ENCODE results near the gene TRIM9.

The TRIM9 gene

DNA sequence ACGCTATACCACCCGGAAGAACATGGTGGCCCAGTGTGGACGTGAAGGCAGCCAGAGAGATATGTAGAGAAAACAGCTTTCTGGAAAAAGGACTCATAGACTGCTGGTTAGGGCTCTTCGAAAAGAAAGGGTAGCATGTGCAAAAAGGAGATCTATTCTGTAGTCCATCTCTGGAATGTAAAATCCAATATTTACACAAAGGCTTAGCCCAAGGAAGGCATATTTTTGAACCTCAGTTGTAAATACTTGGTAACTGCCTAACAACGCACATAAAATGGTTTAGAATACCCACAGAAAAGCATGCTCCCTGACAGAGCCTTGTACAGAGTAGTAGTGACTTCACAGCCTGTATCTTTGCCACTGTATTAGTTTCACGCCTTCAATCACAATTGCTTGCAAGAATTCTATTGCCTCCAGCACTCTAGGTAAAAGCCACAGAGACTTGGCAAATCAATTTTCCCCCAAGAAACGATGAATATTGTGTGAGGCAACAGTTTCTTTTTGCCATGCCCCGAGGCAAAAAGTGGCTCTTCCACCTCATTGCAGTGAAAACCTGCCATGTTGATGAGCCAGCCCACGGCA is 59.2 kb downstream of the TRIM9 start:
- Histone ChIP-seq H3K27me3 (ENCODE audit: control insufficient read depth in 5 of 5, insufficient read depth in 4 of 5, low read length in 5 of 5) (no peaks in the 10 kb centered on the region), H3K4me3 (ENCODE audit: low read depth in 1 of 5, low read length in 5 of 5) (no peak overlapping the region), H3K9me3 (ENCODE audit: control insufficient read depth in 5 of 5, low read length in 5 of 5) (peaks cover 0 to 3% (median 0%) of the 10 kb centered on the region in 5 donors), H3K9ac (ENCODE audit: low read length in 5 of 5) (no peak overlapping the region), H3K4me1 (ENCODE audit: control insufficient read depth in 5 of 5, insufficient read depth in 5 of 5, low read length in 5 of 5) (no peaks in the 10 kb centered on the region), H3K36me3 (ENCODE audit: control insufficient read depth in 5 of 5, insufficient read depth in 5 of 5, low read length in 5 of 5) (no peaks in the 10 kb centered on the region), H3K27ac (ENCODE audit: low read depth, low read length) (no peak overlapping the region)

GRCh38 chr14:51028851-51029754 is 65.8 kb downstream of the TRIM9 start:
- no peak overlapping the region for H3K4me3 ChIP-seq (ENCODE audit: low read depth in 1 of 5, low read length in 5 of 5)
- H3K36me3 ChIP-seq (ENCODE audit: control insufficient read depth in 5 of 5, insufficient read depth in 5 of 5, low read length in 5 of 5), result no peaks in the 10 kb centered on the region
- H3K4me1 ChIP-seq (ENCODE audit: control insufficient read depth in 5 of 5, insufficient read depth in 5 of 5, low read length in 5 of 5), result no peaks in the 10 kb centered on the region
- H3K27me3 ChIP-seq (ENCODE audit: control insufficient read depth in 5 of 5, insufficient read depth in 4 of 5, low read length in 5 of 5), result no peaks in the 10 kb centered on the region
- no peak overlapping the region for H3K9ac ChIP-seq (ENCODE audit: low read length in 5 of 5)
- H3K9me3 ChIP-seq (ENCODE audit: control insufficient read depth in 5 of 5, low read length in 5 of 5), result no peaks in the 10 kb centered on the region
- no peak overlapping the region for H3K27ac ChIP-seq (ENCODE audit: low read depth, low read length)

DNA sequence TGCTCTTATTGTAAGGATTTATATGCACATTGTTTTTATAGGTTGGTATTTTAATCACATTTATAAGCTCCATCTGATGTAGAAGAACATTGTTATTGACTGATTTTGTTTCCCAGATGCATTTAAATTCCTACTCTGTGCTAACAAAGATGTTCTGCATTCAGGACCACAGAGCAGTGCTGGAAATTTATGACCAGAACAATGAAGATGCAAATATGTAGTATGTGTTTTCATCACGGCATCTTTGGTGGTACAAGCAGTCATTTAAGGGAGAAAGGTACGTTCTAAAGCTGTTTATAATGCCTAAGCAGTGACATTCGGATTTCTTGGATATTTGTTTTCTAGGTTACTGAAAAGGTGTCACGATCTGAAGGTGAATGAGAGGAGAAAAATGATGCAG is 66.5 kb downstream of the TRIM9 start:
- H3K27me3 ChIP-seq (ENCODE audit: control insufficient read depth in 5 of 5, insufficient read depth in 4 of 5, low read length in 5 of 5), result no peaks in the 10 kb centered on the region
- H3K9me3 ChIP-seq (ENCODE audit: control insufficient read depth in 5 of 5, low read length in 5 of 5), result no peaks in the 10 kb centered on the region
- no peak overlapping the region for H3K9ac ChIP-seq (ENCODE audit: low read length in 5 of 5)
- no peak overlapping the region for H3K4me3 ChIP-seq (ENCODE audit: low read depth in 1 of 5, low read length in 5 of 5)
- no peak overlapping the region for H3K27ac ChIP-seq (ENCODE audit: low read depth, low read length)
- no peaks in the 10 kb centered on the region for H3K4me1 ChIP-seq (ENCODE audit: control insufficient read depth in 5 of 5, insufficient read depth in 5 of 5, low read length in 5 of 5)
- H3K36me3 ChIP-seq (ENCODE audit: control insufficient read depth in 5 of 5, insufficient read depth in 5 of 5, low read length in 5 of 5), result no peaks in the 10 kb centered on the region

GRCh38 chr14:51024377-51024776 is 70.5 kb downstream of the TRIM9 start:
- Histone ChIP-seq H3K4me1 (ENCODE audit: control insufficient read depth in 5 of 5, insufficient read depth in 5 of 5, low read length in 5 of 5) (no peaks in the 10 kb centered on the region), H3K4me3 (ENCODE audit: low read depth in 1 of 5, low read length in 5 of 5) (no peak overlapping the region), H3K27me3 (ENCODE audit: control insufficient read depth in 5 of 5, insufficient read depth in 4 of 5, low read length in 5 of 5) (no peaks in the 10 kb centered on the region), H3K9me3 (ENCODE audit: control insufficient read depth in 5 of 5, low read length in 5 of 5) (no peaks in the 10 kb centered on the region), H3K27ac (ENCODE audit: low read depth, low read length) (no peak overlapping the region), H3K9ac (ENCODE audit: low read length in 5 of 5) (no peak overlapping the region), H3K36me3 (ENCODE audit: control insufficient read depth in 5 of 5, insufficient read depth in 5 of 5, low read length in 5 of 5) (no peaks in the 10 kb centered on the region)

DNA sequence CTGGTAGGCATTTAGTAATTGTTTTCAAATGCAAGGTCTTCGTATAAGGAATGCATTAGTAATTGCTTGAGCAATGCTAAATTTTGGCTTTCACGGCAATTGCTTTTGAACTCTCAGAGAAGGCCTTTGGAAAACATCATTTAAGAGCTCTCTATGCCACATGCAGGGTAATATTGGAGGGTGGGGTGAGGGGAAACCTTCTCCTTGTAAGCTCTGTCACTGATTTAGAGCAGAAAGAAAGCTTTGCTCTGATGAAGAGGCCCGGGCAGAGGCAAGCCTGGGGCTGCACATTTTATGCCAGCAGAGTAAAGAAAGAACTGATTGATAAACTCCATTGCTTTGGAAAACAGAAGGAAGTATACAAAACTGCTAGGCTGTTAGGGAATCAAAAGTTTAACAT is 70.9 kb downstream of the TRIM9 start:
- Histone ChIP-seq H3K9ac (ENCODE audit: low read length in 5 of 5) (no peak overlapping the region), H3K9me3 (ENCODE audit: control insufficient read depth in 5 of 5, low read length in 5 of 5) (no peaks in the 10 kb centered on the region), H3K4me3 (ENCODE audit: low read depth in 1 of 5, low read length in 5 of 5) (no peak overlapping the region), H3K27me3 (ENCODE audit: control insufficient read depth in 5 of 5, insufficient read depth in 4 of 5, low read length in 5 of 5) (no peaks in the 10 kb centered on the region), H3K36me3 (ENCODE audit: control insufficient read depth in 5 of 5, insufficient read depth in 5 of 5, low read length in 5 of 5) (no peaks in the 10 kb centered on the region), H3K27ac (ENCODE audit: low read depth, low read length) (no peak overlapping the region), H3K4me1 (ENCODE audit: control insufficient read depth in 5 of 5, insufficient read depth in 5 of 5, low read length in 5 of 5) (no peaks in the 10 kb centered on the region)

DNA sequence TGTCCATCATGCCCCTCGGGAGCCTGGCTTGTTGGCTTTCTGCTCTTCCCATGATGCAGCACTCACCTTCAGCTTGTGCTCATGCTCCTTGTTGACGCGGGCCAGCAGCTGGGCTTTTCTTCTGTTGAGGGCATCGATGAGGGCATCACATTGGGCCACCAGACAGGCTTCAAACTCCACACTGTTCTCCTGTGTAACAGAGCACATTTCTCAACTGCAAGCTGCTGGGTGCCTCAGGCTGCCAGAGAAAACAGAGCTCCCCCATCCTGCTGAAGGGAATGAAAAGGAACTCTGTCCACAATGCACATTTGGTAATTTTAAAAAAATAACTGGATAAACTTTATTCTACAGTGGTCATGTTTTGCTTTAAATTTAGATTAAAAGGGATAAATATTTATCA is 72.1 kb downstream of the TRIM9 start:
- H3K9me3 ChIP-seq (ENCODE audit: control insufficient read depth in 5 of 5, low read length in 5 of 5), result no peaks in the 10 kb centered on the region
- no peak overlapping the region for H3K27ac ChIP-seq (ENCODE audit: low read depth, low read length)
- no peak overlapping the region for H3K4me3 ChIP-seq (ENCODE audit: low read depth in 1 of 5, low read length in 5 of 5)
- H3K9ac ChIP-seq (ENCODE audit: low read length in 5 of 5), result no peak overlapping the region
- no peaks in the 10 kb centered on the region for H3K36me3 ChIP-seq (ENCODE audit: control insufficient read depth in 5 of 5, insufficient read depth in 5 of 5, low read length in 5 of 5)
- no peaks in the 10 kb centered on the region for H3K4me1 ChIP-seq (ENCODE audit: control insufficient read depth in 5 of 5, insufficient read depth in 5 of 5, low read length in 5 of 5)
- H3K27me3 ChIP-seq (ENCODE audit: control insufficient read depth in 5 of 5, insufficient read depth in 4 of 5, low read length in 5 of 5), result no peaks in the 10 kb centered on the region

DNA sequence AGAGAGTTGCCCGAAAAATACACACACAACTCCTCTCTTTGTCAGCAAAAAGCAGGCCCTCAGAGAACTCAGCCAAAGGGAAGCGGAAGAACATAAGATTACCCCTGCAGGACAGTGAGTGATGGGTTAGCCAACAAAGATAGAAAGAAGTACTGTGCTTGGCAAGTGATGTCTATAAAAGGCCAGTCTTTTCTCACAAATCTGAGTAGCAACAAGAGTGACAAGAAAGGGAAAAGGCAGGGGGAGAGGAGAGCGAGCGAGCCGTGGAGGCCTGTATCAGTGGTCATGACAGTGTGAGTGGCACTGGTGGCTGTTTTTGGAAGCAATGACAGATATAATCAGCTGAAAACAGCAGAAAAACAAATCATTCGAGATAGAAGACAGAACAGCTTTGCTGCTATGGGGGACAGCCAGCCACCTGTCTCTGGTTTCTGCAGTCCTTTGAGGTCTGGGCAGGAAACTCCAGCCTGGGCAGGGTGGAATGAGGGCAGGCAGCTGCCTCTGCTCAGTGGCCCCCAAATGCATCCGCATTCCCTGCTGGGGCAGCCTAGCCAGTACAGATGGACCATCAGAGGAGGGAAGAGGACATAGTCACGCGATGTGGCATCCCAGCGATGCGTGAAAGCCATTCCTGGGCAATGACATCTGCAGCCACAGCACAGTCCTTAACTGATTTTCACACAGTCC is 74.7 kb downstream of the TRIM9 start:
- no peaks in the 10 kb centered on the region for H3K27me3 ChIP-seq (ENCODE audit: control insufficient read depth in 5 of 5, insufficient read depth in 4 of 5, low read length in 5 of 5)
- no peaks in the 10 kb centered on the region for H3K9me3 ChIP-seq (ENCODE audit: control insufficient read depth in 5 of 5, low read length in 5 of 5)
- no peak overlapping the region for H3K27ac ChIP-seq (ENCODE audit: low read depth, low read length)
- no peaks in the 10 kb centered on the region for H3K4me1 ChIP-seq (ENCODE audit: control insufficient read depth in 5 of 5, insufficient read depth in 5 of 5, low read length in 5 of 5)
- no peaks in the 10 kb centered on the region for H3K36me3 ChIP-seq (ENCODE audit: control insufficient read depth in 5 of 5, insufficient read depth in 5 of 5, low read length in 5 of 5)
- H3K4me3 ChIP-seq (ENCODE audit: low read depth in 1 of 5, low read length in 5 of 5), result no peak overlapping the region
- H3K9ac ChIP-seq (ENCODE audit: low read length in 5 of 5), result no peak overlapping the region

GRCh38 chr14:51019089-51019488 is 75.8 kb downstream of the TRIM9 start:
- H3K4me3 ChIP-seq (ENCODE audit: low read depth in 1 of 5, low read length in 5 of 5), result no peak overlapping the region
- no peak overlapping the region for H3K27ac ChIP-seq (ENCODE audit: low read depth, low read length)
- H3K27me3 ChIP-seq (ENCODE audit: control insufficient read depth in 5 of 5, insufficient read depth in 4 of 5, low read length in 5 of 5), result no peaks in the 10 kb centered on the region
- H3K36me3 ChIP-seq (ENCODE audit: control insufficient read depth in 5 of 5, insufficient read depth in 5 of 5, low read length in 5 of 5), result no peaks in the 10 kb centered on the region
- H3K9ac ChIP-seq (ENCODE audit: low read length in 5 of 5), result no peak overlapping the region
- no peaks in the 10 kb centered on the region for H3K4me1 ChIP-seq (ENCODE audit: control insufficient read depth in 5 of 5, insufficient read depth in 5 of 5, low read length in 5 of 5)
- H3K9me3 ChIP-seq (ENCODE audit: control insufficient read depth in 5 of 5, low read length in 5 of 5), result no peaks in the 10 kb centered on the region

DNA sequence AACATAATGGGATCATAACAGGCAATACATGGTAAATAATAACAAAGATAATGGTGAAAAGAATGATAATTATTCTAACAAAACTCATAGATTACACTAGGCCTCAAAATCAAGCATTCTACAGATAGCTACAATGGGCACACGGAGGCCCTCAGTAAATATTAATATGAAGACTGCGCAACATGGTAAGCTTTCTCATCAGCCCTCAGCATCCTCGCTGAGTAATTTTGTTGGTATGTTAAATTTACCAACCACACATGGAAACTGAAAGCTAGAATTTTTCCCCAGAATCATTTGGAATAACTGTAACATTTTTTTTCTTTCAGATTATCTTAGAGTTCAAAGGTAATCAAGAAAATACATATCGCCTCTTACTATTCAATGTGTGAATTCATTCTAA is 76.4 kb downstream of the TRIM9 start:
- no peak overlapping the region for H3K9ac ChIP-seq (ENCODE audit: low read length in 5 of 5)
- no peaks in the 10 kb centered on the region for H3K36me3 ChIP-seq (ENCODE audit: control insufficient read depth in 5 of 5, insufficient read depth in 5 of 5, low read length in 5 of 5)
- no peaks in the 10 kb centered on the region for H3K27me3 ChIP-seq (ENCODE audit: control insufficient read depth in 5 of 5, insufficient read depth in 4 of 5, low read length in 5 of 5)
- H3K27ac ChIP-seq (ENCODE audit: low read depth, low read length), result no peak overlapping the region
- H3K9me3 ChIP-seq (ENCODE audit: control insufficient read depth in 5 of 5, low read length in 5 of 5), result no peaks in the 10 kb centered on the region
- no peak overlapping the region for H3K4me3 ChIP-seq (ENCODE audit: low read depth in 1 of 5, low read length in 5 of 5)
- no peaks in the 10 kb centered on the region for H3K4me1 ChIP-seq (ENCODE audit: control insufficient read depth in 5 of 5, insufficient read depth in 5 of 5, low read length in 5 of 5)

DNA sequence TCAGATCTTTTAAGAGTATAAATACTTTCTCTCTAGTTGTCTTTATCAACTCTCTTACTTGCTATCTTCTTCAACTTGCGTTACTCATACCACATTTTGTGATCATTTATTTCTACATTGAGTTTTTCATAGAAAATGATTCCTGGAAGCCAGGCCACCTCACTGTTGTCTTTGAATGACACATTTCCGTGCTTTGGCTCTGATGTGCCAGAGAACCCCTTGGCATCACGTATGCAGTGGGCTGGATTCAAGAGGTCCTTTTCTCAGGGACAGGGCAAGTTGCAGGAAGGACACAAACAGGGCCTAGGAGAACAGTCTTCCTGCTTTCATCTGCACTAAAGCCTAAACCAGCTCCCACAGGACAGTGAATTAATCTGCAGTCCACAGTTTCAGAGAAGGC is 80.3 kb downstream of the TRIM9 start:
- Histone ChIP-seq H3K36me3 (ENCODE audit: control insufficient read depth in 5 of 5, insufficient read depth in 5 of 5, low read length in 5 of 5) (no peaks in the 10 kb centered on the region), H3K4me1 (ENCODE audit: control insufficient read depth in 5 of 5, insufficient read depth in 5 of 5, low read length in 5 of 5) (no peaks in the 10 kb centered on the region), H3K9ac (ENCODE audit: low read length in 5 of 5) (no peak overlapping the region), H3K4me3 (ENCODE audit: low read depth in 1 of 5, low read length in 5 of 5) (no peak overlapping the region), H3K9me3 (ENCODE audit: control insufficient read depth in 5 of 5, low read length in 5 of 5) (no peaks in the 10 kb centered on the region), H3K27me3 (ENCODE audit: control insufficient read depth in 5 of 5, insufficient read depth in 4 of 5, low read length in 5 of 5) (no peaks in the 10 kb centered on the region), H3K27ac (ENCODE audit: low read depth, low read length) (no peak overlapping the region)

Measured in subcutaneous abdominal adipose tissue (tissue), 5 donors.